Liver (tissue), 9 donors: ENCODE measurements around the gene PPP2R2C. TPM values are rescaled to one million over a fixed set of nuclear protein-coding genes. Genes with fewer than 3 reads are reported as not detected.

Experiments
- DNase-seq: peaks from one replicate; pipeline ENCODE4 v3.0.0-alpha.2; 2017; ENCODE audit warnings: low spot score
- H3K27ac ChIP-seq, 2 donors: one replicate each; pipeline ENCODE4 v1.7.0; 2013; ENCODE audit warnings: inconsistent platforms in 2 of 2, low read length in 2 of 2, control low read depth in 1 of 2, low read depth in 1 of 2, mild to moderate bottlenecking in 1 of 2
- H3K27me3 ChIP-seq, 4 donors: one replicate each; pipeline versions ENCODE4 v1.6.1 to v1.7.0; 2013; ENCODE audit warnings: low read length in 3 of 4, inconsistent platforms in 1 of 4, mild to moderate bottlenecking in 1 of 4, moderate library complexity in 1 of 4; ENCODE audit not compliant: control insufficient read depth in 4 of 4, insufficient read depth in 4 of 4
- H3K36me3 ChIP-seq, 4 donors: one replicate each; pipeline versions ENCODE4 v1.6.1 to v1.7.0; 2013; ENCODE audit warnings: low read length in 3 of 4, mild to moderate bottlenecking in 3 of 4, low read depth in 1 of 4, moderate library complexity in 1 of 4; ENCODE audit not compliant: control insufficient read depth in 4 of 4, insufficient read depth in 3 of 4
- H3K4me1 ChIP-seq, 4 donors: one replicate each; pipeline versions ENCODE4 v1.6.1 to v1.7.0; 2013; ENCODE audit warnings: low read length in 3 of 4, mild to moderate bottlenecking in 3 of 4, moderate library complexity in 1 of 4; ENCODE audit not compliant: control insufficient read depth in 4 of 4, insufficient read depth in 4 of 4
- H3K4me3 ChIP-seq, 3 donors: one replicate each; pipeline versions ENCODE4 v1.6.1 to v1.7.0; 2013; ENCODE audit warnings: low read length in 3 of 3, control low read depth in 1 of 3, low read depth in 1 of 3, mild to moderate bottlenecking in 1 of 3
- H3K9ac ChIP-seq, 2 donors: one replicate each; pipeline ENCODE4 v1.7.0; 2013; ENCODE audit warnings: low read length in 2 of 2, mild to moderate bottlenecking in 2 of 2, moderate library complexity in 2 of 2, control low read depth in 1 of 2, low read depth in 1 of 2
- H3K9me3 ChIP-seq, 4 donors: one replicate each; pipeline versions ENCODE4 v1.6.1 to v1.7.0; 2013; ENCODE audit warnings: low read length in 3 of 4; ENCODE audit not compliant: control insufficient read depth in 4 of 4
- EGR1 ChIP-seq, 2 donors: IDR thresholded peaks; 2 replicates each; pipeline ENCODE4 v1.6.1; 2016 to 2018; ENCODE audit warnings: antibody characterized with exemption in 2 of 2, low read depth in 2 of 2
- FOXA2 ChIP-seq: IDR thresholded peaks from 2 replicates; pipeline ENCODE4 v1.6.1; 2016; ENCODE audit warnings: antibody characterized with exemption
- GABPA ChIP-seq, 2 donors: IDR thresholded peaks in 1 of 2; conservative IDR thresholded peaks in 1 of 2; 2 replicates each; pipeline ENCODE4 v1.6.1; 2016; ENCODE audit warnings: antibody characterized with exemption in 2 of 2, mild to moderate bottlenecking in 1 of 2, moderate library complexity in 1 of 2
- HNF4G ChIP-seq: IDR thresholded peaks from 2 replicates; pipeline ENCODE4 v1.6.1; 2016; ENCODE audit warnings: antibody characterized with exemption
- JUND ChIP-seq, 2 donors: IDR thresholded peaks; 2 replicates each; pipeline ENCODE4 v1.6.1; 2016; ENCODE audit warnings: antibody characterized with exemption in 2 of 2
- NR2F2 ChIP-seq: IDR thresholded peaks from 2 replicates; pipeline ENCODE4 v1.6.1; 2016; ENCODE audit warnings: antibody characterized with exemption
- RAD21 ChIP-seq, 2 donors: IDR thresholded peaks; 2 replicates each; pipeline ENCODE4 v1.6.1; 2016; ENCODE audit warnings: antibody characterized with exemption in 2 of 2, mild to moderate bottlenecking in 2 of 2
- RXRA ChIP-seq, 2 donors: IDR thresholded peaks; 2 replicates each; pipeline ENCODE4 v1.6.1; 2017 to 2018; ENCODE audit warnings: antibody characterized with exemption in 2 of 2, mild to moderate bottlenecking in 1 of 2
- SP1 ChIP-seq: IDR thresholded peaks from 2 replicates; pipeline ENCODE4 v1.6.1; 2018; ENCODE audit warnings: antibody characterized with exemption, mild to moderate bottlenecking
- TAF1 ChIP-seq: conservative IDR thresholded peaks from 2 replicates; pipeline ENCODE4 v1.6.1; 2016; ENCODE audit warnings: antibody characterized with exemption, mild to moderate bottlenecking
- YY1 ChIP-seq: IDR thresholded peaks from 2 replicates; pipeline ENCODE4 v1.6.1; 2016; ENCODE audit warnings: antibody characterized with exemption, mild to moderate bottlenecking
- WGBS: extraction: QIAGEN DNeasy Blood & Tissue Kit; methylation state at CpG from one replicate; pipeline ENCODE4 v1.1.7; 2013; 5-methylcytosine and 5-hydroxymethylcytosine counted together
- polyA plus RNA-seq, 2 donors: library from polyadenylated mRNA; stranded (reverse) in 1 of 2; unstranded in 1 of 2; fragments of 200-250 nt in 1 of 2; fragments of >200 nt in 1 of 2; fragmentation: Nextera tagmentation in 1 of 2; extraction: Ambion mirVana in 1 of 2; gene quantifications; one replicate each; pipeline versions ENCODE4 v1.2.1 to v1.2.3, GENCODE V29; 2013 to 2015
- total RNA-seq, 2 donors: library from RNA; depleted of rRNA; stranded (reverse); fragments of >200 nt; gene quantifications; one replicate each; pipeline ENCODE4 v1.2.3, GENCODE V29; 2014
- TF ChIP-seq, protein P1 (sequence below): IDR thresholded peaks from 2 replicates; pipeline ENCODE4 v1.6.1; 2016; ENCODE audit warnings: antibody characterized with exemption
- TF ChIP-seq, protein P2 (sequence below): fragments of 150-350 bp; IDR thresholded peaks from 2 replicates; pipeline ENCODE4 v1.5.1; 2017; ENCODE audit warnings: improper control_type of control experiment, low read depth, low read length; ENCODE audit not compliant: missing input control
- TF ChIP-seq, protein P3 (sequence below): IDR thresholded peaks from 2 replicates; pipeline ENCODE4 v1.6.1; 2016; ENCODE audit warnings: antibody characterized with exemption
- TF ChIP-seq, protein P4 (sequence below): IDR thresholded peaks from 2 replicates; pipeline ENCODE4 v1.6.1; 2016; ENCODE audit warnings: antibody characterized with exemption
- donor health status: healthy.
- donor health status: healthy.
- donor health status: healthy.
- donor health status: healthy.
- donor health status: healthy.

PPP2R2C gene
- total and polyA plus RNA-seq, 4 donors: under 0.01 to 0.01 TPM; not detected in 2

DNA sequence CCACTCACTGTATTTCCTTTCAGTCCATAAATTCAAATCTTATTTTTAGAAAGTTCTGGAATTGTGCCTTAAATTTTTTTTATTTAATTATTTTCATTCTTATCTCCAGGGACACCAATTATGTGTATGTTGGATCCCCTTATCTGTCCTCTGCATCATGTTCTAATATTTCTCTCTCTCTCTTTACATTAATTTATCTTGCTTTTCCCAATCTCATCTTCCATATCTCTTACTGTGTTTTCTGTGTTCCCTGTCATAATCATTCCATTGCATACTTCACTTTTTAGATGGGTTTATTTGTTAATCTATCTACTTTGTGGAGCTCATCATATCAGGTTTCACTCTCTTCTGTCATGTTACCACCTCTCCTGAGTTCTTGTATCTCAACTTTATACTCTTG lies 37.4 kb downstream of the PPP2R2C start:
- TF ChIP-seq RAD21 (IDR thresholded peaks at IDR 0.05): no peak
- no peak for TF ChIP-seq JUND (IDR thresholded peaks at IDR 0.05)
- no peak for TF ChIP-seq YY1
- TF ChIP-seq, protein P1, sequence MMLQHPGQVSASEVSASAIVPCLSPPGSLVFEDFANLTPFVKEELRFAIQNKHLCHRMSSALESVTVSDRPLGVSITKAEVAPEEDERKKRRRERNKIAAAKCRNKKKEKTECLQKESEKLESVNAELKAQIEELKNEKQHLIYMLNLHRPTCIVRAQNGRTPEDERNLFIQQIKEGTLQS: no peak
- TF ChIP-seq HNF4G: no peak
- no peak for TF ChIP-seq EGR1 (IDR thresholded peaks at IDR 0.05; ENCODE audit: low read depth in 2 of 2)
- TF ChIP-seq, protein P2, sequence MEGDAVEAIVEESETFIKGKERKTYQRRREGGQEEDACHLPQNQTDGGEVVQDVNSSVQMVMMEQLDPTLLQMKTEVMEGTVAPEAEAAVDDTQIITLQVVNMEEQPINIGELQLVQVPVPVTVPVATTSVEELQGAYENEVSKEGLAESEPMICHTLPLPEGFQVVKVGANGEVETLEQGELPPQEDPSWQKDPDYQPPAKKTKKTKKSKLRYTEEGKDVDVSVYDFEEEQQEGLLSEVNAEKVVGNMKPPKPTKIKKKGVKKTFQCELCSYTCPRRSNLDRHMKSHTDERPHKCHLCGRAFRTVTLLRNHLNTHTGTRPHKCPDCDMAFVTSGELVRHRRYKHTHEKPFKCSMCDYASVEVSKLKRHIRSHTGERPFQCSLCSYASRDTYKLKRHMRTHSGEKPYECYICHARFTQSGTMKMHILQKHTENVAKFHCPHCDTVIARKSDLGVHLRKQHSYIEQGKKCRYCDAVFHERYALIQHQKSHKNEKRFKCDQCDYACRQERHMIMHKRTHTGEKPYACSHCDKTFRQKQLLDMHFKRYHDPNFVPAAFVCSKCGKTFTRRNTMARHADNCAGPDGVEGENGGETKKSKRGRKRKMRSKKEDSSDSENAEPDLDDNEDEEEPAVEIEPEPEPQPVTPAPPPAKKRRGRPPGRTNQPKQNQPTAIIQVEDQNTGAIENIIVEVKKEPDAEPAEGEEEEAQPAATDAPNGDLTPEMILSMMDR: no peak
- no peak for TF ChIP-seq RXRA (IDR thresholded peaks at IDR 0.05)
- Histone ChIP-seq H3K9me3 (peaks cover 4 to 18% (median 7%) of the 10 kb centered on the region in 4 donors), H3K27ac (no peak overlapping the region), H3K36me3 (no peaks in the 10 kb centered on the region), H3K27me3 (no peaks in the 10 kb centered on the region), H3K9ac (no peak overlapping the region), H3K4me1 (no peaks in the 10 kb centered on the region), H3K4me3 (no peak overlapping the region)
- DNase-seq: no peak

DNA sequence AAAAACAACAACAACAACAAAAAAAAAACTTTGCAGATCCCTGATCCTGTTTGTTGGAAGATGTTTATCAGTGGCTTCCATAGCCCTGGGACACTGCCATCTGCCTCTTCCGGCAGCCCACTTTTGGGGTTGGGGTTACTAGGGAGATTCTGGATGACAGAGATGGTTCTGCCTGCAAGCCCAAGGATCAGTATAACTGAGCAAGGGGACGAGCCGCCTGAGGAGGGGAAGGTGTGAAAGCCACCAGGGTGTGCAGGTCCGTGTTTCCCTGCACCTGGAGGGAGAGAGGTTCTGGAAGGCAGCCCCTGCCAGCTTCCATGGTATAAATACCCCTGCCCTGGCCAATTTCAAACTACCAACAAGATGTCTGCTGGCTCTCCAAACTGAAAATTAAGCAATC lies 41.5 kb downstream of the PPP2R2C start:
- H3K27me3 ChIP-seq: no peaks in the 10 kb centered on the region
- no peak overlapping the region for H3K4me3 ChIP-seq
- H3K36me3 ChIP-seq: no peaks in the 10 kb centered on the region
- WGBS: 63% methylated on average over 4 of the region's 4 CpGs
- no peak for TF ChIP-seq FOXA2
- no peak for TF ChIP-seq GABPA (IDR thresholded peaks at IDR 0.05 in 1 of 2, conservative IDR thresholded peaks at IDR 0.05 in 1 of 2)
- TF ChIP-seq, protein P1: no peak
- no peak for TF ChIP-seq RAD21 (IDR thresholded peaks at IDR 0.05)
- TF ChIP-seq, protein P3, sequence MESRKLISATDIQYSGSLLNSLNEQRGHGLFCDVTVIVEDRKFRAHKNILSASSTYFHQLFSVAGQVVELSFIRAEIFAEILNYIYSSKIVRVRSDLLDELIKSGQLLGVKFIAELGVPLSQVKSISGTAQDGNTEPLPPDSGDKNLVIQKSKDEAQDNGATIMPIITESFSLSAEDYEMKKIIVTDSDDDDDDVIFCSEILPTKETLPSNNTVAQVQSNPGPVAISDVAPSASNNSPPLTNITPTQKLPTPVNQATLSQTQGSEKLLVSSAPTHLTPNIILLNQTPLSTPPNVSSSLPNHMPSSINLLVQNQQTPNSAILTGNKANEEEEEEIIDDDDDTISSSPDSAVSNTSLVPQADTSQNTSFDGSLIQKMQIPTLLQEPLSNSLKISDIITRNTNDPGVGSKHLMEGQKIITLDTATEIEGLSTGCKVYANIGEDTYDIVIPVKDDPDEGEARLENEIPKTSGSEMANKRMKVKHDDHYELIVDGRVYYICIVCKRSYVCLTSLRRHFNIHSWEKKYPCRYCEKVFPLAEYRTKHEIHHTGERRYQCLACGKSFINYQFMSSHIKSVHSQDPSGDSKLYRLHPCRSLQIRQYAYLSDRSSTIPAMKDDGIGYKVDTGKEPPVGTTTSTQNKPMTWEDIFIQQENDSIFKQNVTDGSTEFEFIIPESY: no peak
- TF ChIP-seq HNF4G: no peak
- DNase-seq: no peak
- no peak overlapping the region for H3K9ac ChIP-seq
- H3K4me1 ChIP-seq: no peaks in the 10 kb centered on the region
- H3K27ac ChIP-seq: no peak overlapping the region
- H3K9me3 ChIP-seq: peaks cover 4 to 17% (median 7%) of the 10 kb centered on the region in 4 donors

DNA sequence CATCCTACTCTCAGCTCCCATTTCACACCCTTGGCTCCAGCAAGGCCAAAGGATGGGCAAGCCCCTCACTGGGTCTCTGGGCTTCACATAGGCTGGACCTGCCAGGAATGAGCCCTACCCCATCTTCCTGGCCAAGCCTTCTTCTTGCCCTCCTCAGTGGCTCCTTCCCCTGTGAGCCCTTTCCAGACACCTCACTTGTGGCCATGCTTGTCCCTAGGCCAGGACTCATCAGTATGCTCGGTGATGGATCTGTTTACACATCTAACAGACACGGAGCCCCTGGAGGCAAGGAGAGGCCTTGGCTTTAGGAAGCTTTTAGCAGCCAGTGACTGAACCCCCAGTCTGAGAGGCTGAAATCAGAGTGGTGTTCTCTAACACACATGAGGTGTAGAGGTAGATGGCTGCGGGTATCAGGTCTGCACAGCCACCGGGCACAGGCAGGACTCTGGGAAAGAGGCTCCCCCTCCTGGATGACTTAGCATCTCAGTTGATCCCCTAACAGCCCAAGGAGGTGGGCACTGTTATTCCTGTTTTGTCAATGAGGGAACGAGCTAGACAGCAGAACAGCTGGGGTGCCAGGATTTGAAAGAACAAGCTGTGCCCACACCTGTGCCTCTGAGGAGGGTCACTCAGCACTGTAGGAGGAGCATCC lies 44.8 kb downstream of the PPP2R2C start:
- TF ChIP-seq HNF4G: no peak
- TF ChIP-seq YY1: no peak
- TF ChIP-seq TAF1: no peak
- TF ChIP-seq, protein P1: no peak
- no peak for TF ChIP-seq SP1
- TF ChIP-seq, protein P4, sequence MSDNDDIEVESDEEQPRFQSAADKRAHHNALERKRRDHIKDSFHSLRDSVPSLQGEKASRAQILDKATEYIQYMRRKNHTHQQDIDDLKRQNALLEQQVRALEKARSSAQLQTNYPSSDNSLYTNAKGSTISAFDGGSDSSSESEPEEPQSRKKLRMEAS: no peak
- no peak for TF ChIP-seq EGR1 (IDR thresholded peaks at IDR 0.05; ENCODE audit: low read depth in 2 of 2)
- TF ChIP-seq NR2F2: no peak
- no peaks in the 10 kb centered on the region for H3K36me3 ChIP-seq
- no peak overlapping the region for H3K9ac ChIP-seq
- peaks cover 0 to 3% (median 1%) of the 10 kb centered on the region in 4 donors for H3K27me3 ChIP-seq
- 35% methylated on average over 5 of the region's 5 CpGs for WGBS
- DNase-seq: no peak
- H3K4me1 ChIP-seq: no peaks in the 10 kb centered on the region
- no peak overlapping the region for H3K4me3 ChIP-seq
- H3K27ac ChIP-seq: no peak overlapping the region
- peaks cover 0 to 2% (median 0%) of the 10 kb centered on the region in 4 donors for H3K9me3 ChIP-seq
